ENCODE measurements around the gene KIF16B. TPM values are rescaled to one million over a fixed set of nuclear protein-coding genes. Genes with fewer than 3 reads are reported as not detected.

Gene KIF16B
- total RNA-seq, 2 experiments from 2014 or later, result 7.5 to 8.7 TPM

DNA sequence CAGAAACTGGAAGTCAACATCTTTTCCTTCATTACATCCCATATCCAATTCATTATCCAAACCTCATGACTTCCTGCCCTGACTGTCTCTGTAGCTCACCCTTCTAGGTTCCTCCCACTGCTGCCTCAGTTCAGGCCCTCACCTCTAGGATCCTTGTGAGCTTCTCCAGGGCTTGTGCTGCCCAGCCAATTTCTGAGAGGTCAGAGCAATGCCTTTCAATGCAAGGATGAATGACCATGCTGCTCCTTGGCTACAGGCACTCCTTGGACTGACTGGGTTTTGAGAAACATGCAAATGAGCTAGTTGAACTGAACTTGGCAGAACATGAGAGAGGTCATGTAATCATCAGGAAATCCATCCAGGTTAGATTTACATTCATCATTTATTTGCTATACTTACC lies 173.4 kb downstream of the KIF16B start:
- DNase-seq (no peak), ATAC-seq (no peak)
- ChIA-PET CTCF (interaction anchor here (0.6 to 1.0 kb wide), 3 partner anchors 13 to 270 kb away, joined by 3 to 4 read pairs (median 3); no protein-coding TSS in a partner anchor), POLR2A (no interaction called here)
- H3K27ac Mint-ChIP-seq, result no peak overlapping the region
- intact Hi-C loops (cut with DNase I, micrococcal nuclease), result no loop called here
- H3K4me1 Mint-ChIP-seq, result no peaks in the 10 kb centered on the region
- peaks cover 18% of the 10 kb centered on the region for H3K36me3 Mint-ChIP-seq (ENCODE audit: low read depth)
- no peak overlapping the region for H3K4me3 Mint-ChIP-seq
- no peaks in the 10 kb centered on the region for H3K27me3 Mint-ChIP-seq
- H3K9me3 Mint-ChIP-seq (ENCODE audit: low read depth), result no peaks in the 10 kb centered on the region

DNA sequence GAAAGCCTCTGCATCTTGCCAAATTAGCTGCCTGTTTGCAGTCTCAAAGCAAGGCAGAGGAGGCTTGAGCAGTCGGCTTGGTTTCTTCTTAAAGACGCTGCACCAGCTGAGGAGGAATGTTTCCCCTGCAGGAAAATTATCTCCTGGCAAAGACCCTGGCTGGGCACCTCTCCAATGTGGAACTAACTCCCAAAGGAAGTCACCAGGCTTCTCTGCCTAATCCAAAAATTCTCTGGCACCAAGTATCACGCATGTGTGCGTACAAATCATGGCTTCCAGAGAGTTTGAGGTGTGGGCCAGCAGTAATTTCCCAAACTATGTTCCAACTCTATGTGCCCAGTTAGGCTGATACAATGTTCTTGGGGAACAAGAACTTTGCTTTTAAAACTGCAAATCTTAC lies 176.2 kb downstream of the KIF16B start:
- H3K4me3 Mint-ChIP-seq, result no peak overlapping the region
- ChIA-PET POLR2A (no interaction called here), CTCF (no interaction called here)
- DNase-seq (no peak), ATAC-seq (no peak)
- intact Hi-C loops (cut with DNase I, micrococcal nuclease), result no loop called here
- peaks cover 25% of the 10 kb centered on the region for H3K36me3 Mint-ChIP-seq (ENCODE audit: low read depth)
- H3K4me1 Mint-ChIP-seq, result no peaks in the 10 kb centered on the region
- no peak overlapping the region for H3K27ac Mint-ChIP-seq
- no peaks in the 10 kb centered on the region for H3K27me3 Mint-ChIP-seq
- H3K9me3 Mint-ChIP-seq (ENCODE audit: low read depth), result no peaks in the 10 kb centered on the region

GRCh38 chr20:16395366-16395765 lies 177.9 kb downstream of the KIF16B start:
- Mint-ChIP-seq H3K4me3 (no peak overlapping the region), H3K36me3 (ENCODE audit: low read depth) (peaks cover 25% of the 10 kb centered on the region), H3K4me1 (no peaks in the 10 kb centered on the region), H3K27me3 (no peaks in the 10 kb centered on the region), H3K9me3 (ENCODE audit: low read depth) (no peaks in the 10 kb centered on the region), H3K27ac (no peak overlapping the region)
- ATAC-seq (no peak), DNase-seq (no peak)
- intact Hi-C loops (cut with DNase I, micrococcal nuclease), result no loop called here
- ChIA-PET POLR2A (no interaction called here), CTCF (interaction anchor here (0.6 kb wide), 1 partner anchor 1224 kb away, joined by 3 read pairs; no protein-coding TSS in a partner anchor)

- no peaks in the 10 kb centered on the region for H3K27me3 Mint-ChIP-seq
- peaks cover 22% of the 10 kb centered on the region for H3K36me3 Mint-ChIP-seq (ENCODE audit: low read depth)
- intact Hi-C loops (cut with DNase I, micrococcal nuclease), result no loop called here
- DNase-seq (no peak), ATAC-seq (no peak)
- POLR2A ChIA-PET, result interaction anchor here (0.6 kb wide), 1 partner anchor 119 kb away, joined by 3 read pairs; no protein-coding TSS in a partner anchor
- no peak overlapping the region for H3K4me3 Mint-ChIP-seq
- no peak overlapping the region for H3K27ac Mint-ChIP-seq
- H3K4me1 Mint-ChIP-seq, result no peaks in the 10 kb centered on the region
- H3K9me3 Mint-ChIP-seq (ENCODE audit: low read depth), result no peaks in the 10 kb centered on the region
- CTCF ChIA-PET, result interaction anchor here (0.6 kb wide), 1 partner anchor 1223 kb away, joined by 3 read pairs; no protein-coding TSS in a partner anchor
Observed at GRCh38 chr20:16394784-16395183, 178.5 kb downstream of the KIF16B start.

GRCh38 chr20:16393836-16394235 lies 179.4 kb downstream of the KIF16B start:
- Mint-ChIP-seq H3K4me3 (no peak overlapping the region), H3K4me1 (no peaks in the 10 kb centered on the region), H3K27ac (no peak overlapping the region), H3K36me3 (ENCODE audit: low read depth) (peaks cover 17% of the 10 kb centered on the region), H3K9me3 (ENCODE audit: low read depth) (no peaks in the 10 kb centered on the region), H3K27me3 (no peaks in the 10 kb centered on the region)
- ATAC-seq, result no peak
- DNase-seq, result no peak
- ChIA-PET POLR2A (no interaction called here), CTCF (no interaction called here)
- intact Hi-C loops (cut with DNase I, micrococcal nuclease), result no loop called here

- peaks cover 16% of the 10 kb centered on the region for H3K36me3 Mint-ChIP-seq (ENCODE audit: low read depth)
- H3K27me3 Mint-ChIP-seq, result no peaks in the 10 kb centered on the region
- CTCF ChIA-PET, result no interaction called here
- intact Hi-C loops (cut with DNase I, micrococcal nuclease), result no loop called here
- no peaks in the 10 kb centered on the region for H3K9me3 Mint-ChIP-seq (ENCODE audit: low read depth)
- POLR2A ChIA-PET, result no interaction called here
- no peak for ATAC-seq
- DNase-seq, result no peak
- no peaks in the 10 kb centered on the region for H3K4me1 Mint-ChIP-seq
- no peak overlapping the region for H3K4me3 Mint-ChIP-seq
- no peak overlapping the region for H3K27ac Mint-ChIP-seq
Observed at GRCh38 chr20:16393297-16393696, 180.0 kb downstream of the KIF16B start.

- DNase-seq (no peak), ATAC-seq (no peak)
- Mint-ChIP-seq H3K36me3 (ENCODE audit: low read depth) (peaks cover 16% of the 10 kb centered on the region), H3K27ac (no peak overlapping the region), H3K27me3 (no peaks in the 10 kb centered on the region), H3K4me1 (no peaks in the 10 kb centered on the region), H3K9me3 (ENCODE audit: low read depth) (no peaks in the 10 kb centered on the region), H3K4me3 (no peak overlapping the region)
- ChIA-PET CTCF (no interaction called here), POLR2A (no interaction called here)
- intact Hi-C loops (cut with DNase I, micrococcal nuclease), result no loop called here
Observed at GRCh38 chr20:16392346-16392745, 180.9 kb downstream of the KIF16B start.

GRCh38 chr20:16390991-16391390 lies 182.3 kb downstream of the KIF16B start:
- intact Hi-C loops (cut with DNase I, micrococcal nuclease), result no loop called here
- Mint-ChIP-seq H3K9me3 (ENCODE audit: low read depth) (no peaks in the 10 kb centered on the region), H3K4me1 (no peaks in the 10 kb centered on the region), H3K27ac (no peak overlapping the region), H3K4me3 (no peak overlapping the region), H3K36me3 (ENCODE audit: low read depth) (peaks cover 16% of the 10 kb centered on the region), H3K27me3 (no peaks in the 10 kb centered on the region)
- ATAC-seq, result no peak
- ChIA-PET POLR2A (no interaction called here), CTCF (no interaction called here)
- no peak for DNase-seq

- intact Hi-C loops (cut with DNase I, micrococcal nuclease), result no loop called here
- Mint-ChIP-seq H3K4me3 (no peak overlapping the region), H3K4me1 (no peaks in the 10 kb centered on the region), H3K27ac (no peak overlapping the region), H3K27me3 (no peaks in the 10 kb centered on the region), H3K9me3 (ENCODE audit: low read depth) (no peaks in the 10 kb centered on the region), H3K36me3 (ENCODE audit: low read depth) (peaks cover 21% of the 10 kb centered on the region)
- ATAC-seq (no peak), DNase-seq (no peak)
- ChIA-PET CTCF (no interaction called here), POLR2A (no interaction called here)
Observed at GRCh38 chr20:16388731-16389130, 184.5 kb downstream of the KIF16B start.

DNA sequence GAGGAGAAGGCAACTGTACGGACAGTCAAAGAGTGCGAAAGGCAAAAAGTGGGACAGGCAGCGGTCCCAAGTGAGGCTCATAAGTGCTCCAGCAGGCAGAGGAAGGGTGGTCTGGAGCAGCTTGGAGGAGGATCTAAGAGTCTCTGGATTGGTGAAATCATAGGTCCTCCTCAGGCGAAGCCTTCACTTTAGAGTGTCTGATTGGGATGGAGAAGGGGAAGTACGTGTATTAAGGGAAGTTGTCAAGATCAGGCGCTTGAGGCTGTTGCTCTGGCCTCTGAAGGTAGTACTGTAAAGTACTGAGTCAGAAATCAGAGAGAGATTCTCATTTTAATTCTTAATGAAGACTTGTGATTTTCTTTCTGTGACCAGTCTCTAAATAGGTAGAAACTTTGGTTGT lies 185.6 kb downstream of the KIF16B start:
- Mint-ChIP-seq H3K9me3 (ENCODE audit: low read depth) (no peaks in the 10 kb centered on the region), H3K4me1 (no peaks in the 10 kb centered on the region), H3K27ac (no peak overlapping the region), H3K27me3 (no peaks in the 10 kb centered on the region), H3K36me3 (ENCODE audit: low read depth) (peaks cover 20% of the 10 kb centered on the region), H3K4me3 (no peak overlapping the region)
- intact Hi-C loops (cut with DNase I, micrococcal nuclease), result no loop called here
- ChIA-PET POLR2A (no interaction called here), CTCF (no interaction called here)
- ATAC-seq (no peak), DNase-seq (no peak)

- intact Hi-C loops (cut with DNase I, micrococcal nuclease), result no loop called here
- POLR2A ChIA-PET, result no interaction called here
- CTCF ChIA-PET, result interaction anchor here (0.7 kb wide), 1 partner anchor 955 kb away, joined by 3 read pairs; no protein-coding TSS in a partner anchor
- Mint-ChIP-seq H3K4me1 (no peaks in the 10 kb centered on the region), H3K27me3 (no peaks in the 10 kb centered on the region), H3K9me3 (ENCODE audit: low read depth) (no peaks in the 10 kb centered on the region), H3K27ac (no peak overlapping the region), H3K36me3 (ENCODE audit: low read depth) (peaks cover 16% of the 10 kb centered on the region), H3K4me3 (no peak overlapping the region)
- ATAC-seq (no peak), DNase-seq (no peak)
Observed at GRCh38 chr20:16385891-16386290, 187.4 kb downstream of the KIF16B start.

DNA sequence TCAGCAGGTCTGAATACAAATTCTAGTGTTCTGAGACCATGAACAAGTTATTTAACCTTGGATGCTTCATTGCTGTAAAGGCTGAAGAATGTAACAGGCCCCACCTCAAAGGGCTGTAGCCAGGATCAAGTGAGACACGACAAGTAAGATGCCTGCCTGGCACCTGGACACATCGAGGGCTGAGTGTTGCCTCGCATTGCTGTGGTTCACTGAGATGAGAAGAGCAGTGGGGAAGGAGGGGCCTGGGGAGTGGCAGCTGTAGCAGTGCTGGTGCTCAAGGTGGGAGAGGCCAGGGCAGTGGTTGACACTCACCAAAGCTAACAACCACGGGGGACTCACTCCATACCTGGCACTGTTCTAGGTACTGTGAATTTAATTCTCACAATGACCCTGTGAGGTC lies 187.8 kb downstream of the KIF16B start:
- Mint-ChIP-seq H3K9me3 (ENCODE audit: low read depth) (no peaks in the 10 kb centered on the region), H3K4me3 (no peak overlapping the region), H3K4me1 (no peaks in the 10 kb centered on the region), H3K27ac (no peak overlapping the region), H3K36me3 (ENCODE audit: low read depth) (peaks cover 15% of the 10 kb centered on the region), H3K27me3 (no peaks in the 10 kb centered on the region)
- intact Hi-C loops (cut with DNase I, micrococcal nuclease), result no loop called here
- no peak for ATAC-seq
- ChIA-PET CTCF (interaction anchor here (0.7 kb wide), 1 partner anchor 956 kb away, joined by 3 read pairs; no protein-coding TSS in a partner anchor), POLR2A (no interaction called here)
- DNase-seq, result no peak

DNA sequence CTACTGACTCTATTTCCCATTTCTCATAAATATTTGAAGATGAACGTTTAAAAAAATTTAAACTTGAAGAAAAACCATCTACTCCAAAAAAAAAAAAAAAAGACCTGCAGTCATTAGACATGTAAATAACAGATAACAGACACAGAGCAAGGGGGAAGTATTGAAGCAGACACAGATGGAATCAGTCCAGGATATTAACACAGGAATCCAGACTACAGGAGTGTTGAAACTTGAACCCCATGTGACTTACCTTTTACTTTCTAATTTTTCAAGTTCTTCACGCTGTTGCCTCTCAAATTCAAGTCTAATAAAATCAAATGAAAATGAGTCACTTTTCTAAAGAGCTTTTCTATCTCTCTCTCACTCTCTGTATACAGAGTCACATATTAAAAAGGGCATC lies 191.8 kb downstream of the KIF16B start:
- POLR2A ChIA-PET, result no interaction called here
- CTCF ChIA-PET, result interaction anchor here (1.0 kb wide), 1 partner anchor 94 kb away, joined by 3 read pairs; no protein-coding TSS in a partner anchor
- no peak for ATAC-seq
- Mint-ChIP-seq H3K27me3 (no peaks in the 10 kb centered on the region), H3K4me3 (no peak overlapping the region), H3K27ac (no peak overlapping the region), H3K4me1 (no peaks in the 10 kb centered on the region), H3K36me3 (ENCODE audit: low read depth) (peaks cover 30% of the 10 kb centered on the region), H3K9me3 (ENCODE audit: low read depth) (no peaks in the 10 kb centered on the region)
- DNase-seq, result no peak
- intact Hi-C loops (cut with DNase I, micrococcal nuclease), result no loop called here

Measured in activated CD4-positive, alpha-beta T cell treated with anti-CD3 and anti-CD28 coated beads for 36 hours (primary cell).